Activated B cell treated with CpG ODN at 0.5 μM for 24 hours (primary cell): Measurements from ENCODE around the gene DUSP15. TPM values are rescaled to one million over a fixed set of nuclear protein-coding genes. Genes with fewer than 3 reads are reported as not detected.

Source experiments
- ATAC-seq: fragments of 200-7000 bp; cut with Tn5 transposase; one replicate; pipeline ENCODE4 v1.10.0; 2021; ENCODE audit warnings: low read depth, mild to moderate bottlenecking, moderate library complexity
- CTCF ChIA-PET: fragments of 350-600 bp; sonication (Branson Sonifier 250); formaldehyde crosslinking; loops from one replicate; lab custom pipeline; 2021; ENCODE audit warnings: antibody characterized with exemption; lab: Charles Lee
- POLR2A ChIA-PET: fragments of 350-600 bp; sonication (Branson Sonifier 250); formaldehyde crosslinking; loops from one replicate; lab custom pipeline; 2021; ENCODE audit warnings: antibody characterized with exemption; lab: Charles Lee
- DNase-seq: peaks from one replicate; pipeline ENCODE4 v3.0.0; 2022
- H3K27ac Mint-ChIP-seq: one replicate; pipeline ENCODE4 v1.8.0; 2020; ENCODE audit warnings: mixed read lengths
- H3K27me3 Mint-ChIP-seq: one replicate; pipeline ENCODE4 v1.8.0; 2021; ENCODE audit warnings: mixed read lengths
- H3K36me3 Mint-ChIP-seq: one replicate; pipeline ENCODE4 v1.8.0; 2021; ENCODE audit warnings: low read depth, mixed read lengths
- H3K4me1 Mint-ChIP-seq: one replicate; pipeline ENCODE4 v1.8.0; 2021; ENCODE audit warnings: mixed read lengths
- H3K4me3 Mint-ChIP-seq: one replicate; pipeline ENCODE4 v1.8.0; 2020; ENCODE audit warnings: mild to moderate bottlenecking, mixed read lengths
- H3K9me3 Mint-ChIP-seq: one replicate; pipeline ENCODE4 v1.8.0; 2020; ENCODE audit warnings: mixed read lengths
- CTCF ChIP-seq: fragments of 200-600 bp; IDR thresholded peaks from one replicate; pipeline ENCODE4 v1.8.0; 2022; ENCODE audit warnings: antibody characterized with exemption, mild to moderate bottlenecking
- intact Hi-C: fragments of 100-400 bp; cut with micrococcal nuclease; formaldehyde crosslinking; loops from one replicate; pipeline ENCODE4 v1.15.1; 2024
- total RNA-seq: library from RNA; stranded (reverse); gene quantifications from 2 replicates; pipeline ENCODE4 v1.2.3, GENCODE V29; 2022

Gene DUSP15
- total RNA-seq, 1 donor from 2014 or later = 26.9 TPM

- peaks cover 22% of the 10 kb centered on the region for H3K4me1 Mint-ChIP-seq
- H3K9me3 Mint-ChIP-seq = no peaks in the 10 kb centered on the region
- peaks cover 4% of the 10 kb centered on the region for H3K36me3 Mint-ChIP-seq
- no peak for TF ChIP-seq CTCF
- no peak overlapping the region for H3K4me3 Mint-ChIP-seq
- peaks cover 2% of the 10 kb centered on the region for H3K27me3 Mint-ChIP-seq
- POLR2A ChIA-PET = no interaction called here
- DNase-seq = no peak
- CTCF ChIA-PET = no interaction called here
- no peak for ATAC-seq
- intact Hi-C loops = no loop called here
- no peak overlapping the region for H3K27ac Mint-ChIP-seq
These were observed 5.3 kb upstream of the DUSP15 start for GRCh38 chr20:31875671-31876070.

GRCh38 chr20:31872406-31872805 is 2.1 kb upstream of the DUSP15 start:
- Mint-ChIP-seq H3K27me3 (peaks cover 4% of the 10 kb centered on the region), H3K9me3 (no peaks in the 10 kb centered on the region), H3K27ac (no peak overlapping the region), H3K4me1 (peaks cover 31% of the 10 kb centered on the region), H3K4me3 (no peak overlapping the region), H3K36me3 (peaks cover 3% of the 10 kb centered on the region)
- ATAC-seq (no peak), DNase-seq (no peak)
- intact Hi-C loops = no loop called here
- ChIA-PET POLR2A (interaction anchor here (0.8 kb wide), 1 partner anchor 10 kb away, joined by 7 read pairs; no protein-coding TSS in a partner anchor), CTCF (interaction anchor here (1.0 to 1.1 kb wide), 2 partner anchors 7 to 18 kb away, joined by 3 to 4 read pairs; no protein-coding TSS in a partner anchor)
- no peak for TF ChIP-seq CTCF

- POLR2A ChIA-PET = interaction anchor here (1.2 to 2.5 kb wide), 2 partner anchors 8 to 80 kb away, joined by 3 to 12 read pairs; partner anchors contain the start of gene PDRG1
- Mint-ChIP-seq H3K9me3 (no peaks in the 10 kb centered on the region), H3K27me3 (peaks cover 6% of the 10 kb centered on the region), H3K4me3 (peak overlapping the region; percentile 88), H3K27ac (no peak overlapping the region), H3K4me1 (peaks cover 35% of the 10 kb centered on the region), H3K36me3 (peaks cover 3% of the 10 kb centered on the region)
- intact Hi-C loops = no loop called here
- ATAC-seq = no peak
- CTCF ChIA-PET = interaction anchor here (0.7 to 1.3 kb wide), 3 partner anchors 9 to 25 kb away, joined by 3 to 5 read pairs (median 4); no protein-coding TSS in a partner anchor
- no peak for DNase-seq
- TF ChIP-seq CTCF = no peak
These were observed 1.3 kb upstream of the DUSP15 start for GRCh38 chr20:31871618-31871954.

GRCh38 chr20:31870726-31871617 is 645 bp upstream of the DUSP15 start:
- ChIA-PET CTCF (interaction anchor here (0.7 to 1.3 kb wide), 3 partner anchors 9 to 24 kb away, joined by 3 to 5 read pairs (median 4); no protein-coding TSS in a partner anchor), POLR2A (interaction anchor here (1.2 to 2.5 kb wide), 2 partner anchors 9 to 81 kb away, joined by 3 to 12 read pairs; partner anchors contain the start of gene PDRG1)
- Mint-ChIP-seq H3K4me1 (peaks cover 35% of the 10 kb centered on the region), H3K9me3 (no peaks in the 10 kb centered on the region), H3K27ac (peak overlapping the region; percentile 76), H3K4me3 (peak overlapping the region; percentile 88), H3K36me3 (peaks cover 3% of the 10 kb centered on the region), H3K27me3 (peaks cover 6% of the 10 kb centered on the region)
- ATAC-seq = peak; percentile 12
- DNase-seq = no peak
- no peak for TF ChIP-seq CTCF
- intact Hi-C loops = loop anchor here (1.0 kb wide), 1 partner anchor 9 kb away; no protein-coding TSS in a partner anchor

- ATAC-seq (no peak), DNase-seq (no peak)
- intact Hi-C loops = loop anchor here (1.0 kb wide), 1 partner anchor 11 kb away; no protein-coding TSS in a partner anchor
- Mint-ChIP-seq H3K4me3 (peak overlapping the region; percentile 90), H3K36me3 (peaks cover 3% of the 10 kb centered on the region), H3K9me3 (no peaks in the 10 kb centered on the region), H3K27ac (peak overlapping the region; percentile 54), H3K4me1 (peaks cover 35% of the 10 kb centered on the region), H3K27me3 (peaks cover 6% of the 10 kb centered on the region)
- POLR2A ChIA-PET = interaction anchor here (0.8 to 2.5 kb wide), 2 partner anchors 10 to 171 kb away, joined by 3 to 12 read pairs; no protein-coding TSS in a partner anchor
- no peak for TF ChIP-seq CTCF
- CTCF ChIA-PET = no interaction called here
These were observed 720 bp downstream of the DUSP15 start for GRCh38 chr20:31869673-31869941.
